PC-3 (cell line): ENCODE data around the gene FOLR1. TPM values are rescaled to one million over a fixed set of nuclear protein-coding genes. Genes with fewer than 3 reads are reported as not detected.
"Not testable (repeated sequence)": the region's sequence is repeated elsewhere in the genome, so short reads cannot be mapped to it uniquely, and the experiment has no call there.

Source experiments
- ATAC-seq: fragments of 200-7000 bp; cut with Tn5 transposase; 2 replicates; pipeline ENCODE4 v1.9.1; 2020; ENCODE audit warnings: mild to moderate bottlenecking, moderate library complexity
- BruUV-seq: library from RNA; stranded (reverse); fragments of 400-500 nt; replicated peaks from 2 replicates; lab custom pipeline; 2021; lab: Mats Ljungman, UMichigan
- CTCF ChIA-PET: fragments of 300-600 bp; sonication (Branson Sonifier 250); formaldehyde crosslinking; loops from one replicate; lab custom pipeline; 2022; ENCODE audit warnings: antibody characterized with exemption; lab: Charles Lee
- POLR2A ChIA-PET: fragments of 300-600 bp; sonication (Branson Sonifier 250); formaldehyde crosslinking; loops from one replicate; lab custom pipeline; 2022; ENCODE audit warnings: antibody characterized with exemption; ENCODE audit not compliant: unreplicated experiment; lab: Charles Lee
- DNase-seq: peaks from one replicate; pipeline ENCODE4 v3.0.0-alpha.2; 2015
- H2AFZ ChIP-seq: fragments of 300-600 bp; sonication (generic); 2 replicates; pipeline ENCODE4 v1.6.0; 2016; ENCODE audit warnings: antibody characterized with exemption, low read length
- H3F3A ChIP-seq: fragments of 300-600 bp; sonication (generic); one replicate; pipeline ENCODE4 v1.6.0; 2017; ENCODE audit warnings: antibody characterized with exemption, low read length, control low read depth, mild to moderate bottlenecking; ENCODE audit not compliant: unreplicated experiment
- H3K27ac ChIP-seq: fragments of 300-600 bp; sonication (generic); 2 replicates; pipeline ENCODE4 v1.5.1; 2016; ENCODE audit warnings: mild to moderate bottlenecking, low read length
- H3K27me3 ChIP-seq: fragments of 300-600 bp; sonication (generic); 2 replicates; pipeline ENCODE4 v1.6.1; 2016; ENCODE audit warnings: low read length, mixed read lengths
- H3K36me3 ChIP-seq: fragments of 300-600 bp; sonication (generic); 2 replicates; pipeline ENCODE4 v1.6.1; 2016; ENCODE audit warnings: low read depth, mixed run types, low read length, mixed read lengths
- H3K4me1 ChIP-seq: fragments of 300-600 bp; sonication (generic); 2 replicates; pipeline ENCODE4 v1.5.1; 2016; ENCODE audit warnings: low read length; ENCODE audit not compliant: insufficient read depth
- H3K4me2 ChIP-seq: fragments of 300-600 bp; sonication (generic); 2 replicates; pipeline ENCODE4 v1.6.0; 2016; ENCODE audit warnings: low read length
- H3K4me3 ChIP-seq: fragments of 300-600 bp; sonication (generic); 2 replicates; pipeline ENCODE4 v1.5.1; 2016; ENCODE audit warnings: mild to moderate bottlenecking, low read length, mixed read lengths
- H3K79me2 ChIP-seq: fragments of 300-600 bp; sonication (generic); 2 replicates; pipeline ENCODE4 v1.6.1; 2017; ENCODE audit warnings: low read length, mixed read lengths
- H3K9ac ChIP-seq: fragments of 300-600 bp; sonication (generic); 2 replicates; pipeline ENCODE4 v1.6.0; 2016; ENCODE audit warnings: mild to moderate bottlenecking, low read length
- H3K9me2 ChIP-seq: fragments of 300-600 bp; sonication (generic); replicated peaks from 2 replicates; pipeline ENCODE4 v1.6.1; 2016; ENCODE audit warnings: mixed run types, low read length, mixed read lengths
- H3K9me3 ChIP-seq: fragments of 300-600 bp; sonication (generic); 2 replicates; pipeline ENCODE4 v1.6.1; 2016; ENCODE audit warnings: low read length, mixed read lengths
- H4K20me1 ChIP-seq: fragments of 300-600 bp; sonication (generic); 2 replicates; pipeline ENCODE4 v1.6.1; 2016; ENCODE audit warnings: low read length, mixed read lengths
- CTCF ChIP-seq: fragments of 300-600 bp; sonication (generic); conservative IDR thresholded peaks from 2 replicates; pipeline ENCODE4 v1.5.1; 2017; ENCODE audit warnings: antibody characterized with exemption, low read depth, mild to moderate bottlenecking, low read length
- EZH2 ChIP-seq: fragments of 300-600 bp; sonication (generic); IDR thresholded peaks from one replicate; pipeline ENCODE4 v1.6.1; 2017; ENCODE audit warnings: antibody characterized with exemption, mild to moderate bottlenecking, low read length; ENCODE audit not compliant: unreplicated experiment
- EZH2phosphoT487 ChIP-seq: fragments of 300-600 bp; sonication (generic); IDR thresholded peaks from 2 replicates; pipeline ENCODE4 v1.6.1; 2018; ENCODE audit warnings: mild to moderate bottlenecking, antibody characterized with exemption, low read length, borderline replicate concordance
- intact Hi-C: fragments of 100-400 bp; cut with micrococcal nuclease; formaldehyde crosslinking; loops from 2 replicates; pipeline ENCODE4 v1.9.0; 2023
- total RNA-seq: library from RNA; depleted of rRNA; stranded (reverse); fragments of >200 nt; gene quantifications from 2 replicates; pipeline ENCODE4 v1.2.3, GENCODE V29; 2014

Gene FOLR1
- total RNA-seq, 1 experiment from 2014 or later: 0.36 TPM

- Histone ChIP-seq H3K4me2 (no peak overlapping the region), H3F3A (no peaks in the 10 kb centered on the region), H2AFZ (no peak overlapping the region), H3K4me1 (no peaks in the 10 kb centered on the region), H3K27ac (no peak overlapping the region), H3K36me3 (no peaks in the 10 kb centered on the region), H3K4me3 (no peak overlapping the region), H4K20me1 (no peaks in the 10 kb centered on the region), H3K79me2 (no peaks in the 10 kb centered on the region), H3K9ac (no peak overlapping the region), H3K27me3 (peaks cover 30% of the 10 kb centered on the region; the same call in 1 of the 2 replicates), H3K9me2 (no peaks in the 10 kb centered on the region), H3K9me3 (no peaks in the 10 kb centered on the region)
- TF ChIP-seq CTCF (no peak), EZH2 (no peak), EZH2phosphoT487 (no peak)
- ChIA-PET CTCF (no interaction called here), POLR2A (interaction anchor here (0.6 kb wide), 1 partner anchor 1007 kb away, joined by 3 read pairs; no protein-coding TSS in a partner anchor)
- ATAC-seq: no peak
- no peak for DNase-seq
- no TSS peak for BruUV-seq
- intact Hi-C loops: no loop called here
Measured at GRCh38 chr11:72160319-72160718, 31.6 kb upstream of the FOLR1 start.

GRCh38 chr11:72162891-72163492 is 28.9 kb upstream of the FOLR1 start:
- H3K4me2 ChIP-seq: no peak overlapping the region
- no peak overlapping the region for H2AFZ ChIP-seq
- no peaks in the 10 kb centered on the region for H3K4me1 ChIP-seq
- no peaks in the 10 kb centered on the region for H4K20me1 ChIP-seq
- intact Hi-C loops: no loop called here
- no peak overlapping the region for H3K4me3 ChIP-seq
- no peaks in the 10 kb centered on the region for H3K79me2 ChIP-seq
- H3K9me2 ChIP-seq: no peaks in the 10 kb centered on the region
- no peaks in the 10 kb centered on the region for H3K36me3 ChIP-seq
- peaks cover 36% of the 10 kb centered on the region; the same call in 1 of the 2 replicates for H3K27me3 ChIP-seq
- ChIA-PET CTCF (no interaction called here), POLR2A (no interaction called here)
- ATAC-seq: no peak
- no peak overlapping the region for H3K27ac ChIP-seq
- H3K9me3 ChIP-seq: no peaks in the 10 kb centered on the region
- H3K9ac ChIP-seq: no peak overlapping the region
- TF ChIP-seq EZH2phosphoT487 (no peak), CTCF (no peak), EZH2 (no peak)
- no TSS peak for BruUV-seq
- no peak for DNase-seq
- no peaks in the 10 kb centered on the region for H3F3A ChIP-seq

GRCh38 chr11:72164187-72164586 is 27.8 kb upstream of the FOLR1 start:
- peaks cover 26% of the 10 kb centered on the region; the same call in 1 of the 2 replicates for H3K27me3 ChIP-seq
- H2AFZ ChIP-seq, intact Hi-C loops, H3K36me3 ChIP-seq, H3K79me2 ChIP-seq, H3K4me3 ChIP-seq, H3K4me2 ChIP-seq, H3K9ac ChIP-seq, POLR2A ChIA-PET, H3K9me2 ChIP-seq, CTCF ChIA-PET, H3K27ac ChIP-seq, DNase-seq, H3F3A ChIP-seq, H4K20me1 ChIP-seq, BruUV-seq, ATAC-seq, H3K4me1 ChIP-seq, H3K9me3 ChIP-seq: not testable (repeated sequence)

- CTCF ChIA-PET, H3K4me2 ChIP-seq, H3K4me3 ChIP-seq, H2AFZ ChIP-seq, H3F3A ChIP-seq, H3K9ac ChIP-seq, intact Hi-C loops, H3K9me3 ChIP-seq, H4K20me1 ChIP-seq, H3K27ac ChIP-seq, ATAC-seq, DNase-seq, H3K4me1 ChIP-seq, H3K79me2 ChIP-seq, H3K36me3 ChIP-seq, BruUV-seq, H3K9me2 ChIP-seq, POLR2A ChIA-PET: not testable (repeated sequence)
- H3K27me3 ChIP-seq: peaks cover 13% of the 10 kb centered on the region; the same call in 1 of the 2 replicates
Measured at GRCh38 chr11:72169046-72169555, 22.8 kb upstream of the FOLR1 start.

- H4K20me1 ChIP-seq, H3K9me2 ChIP-seq, H3K36me3 ChIP-seq, ATAC-seq, H3K27ac ChIP-seq, H3K79me2 ChIP-seq, H3K4me1 ChIP-seq, intact Hi-C loops, DNase-seq, H3F3A ChIP-seq, POLR2A ChIA-PET, BruUV-seq, H3K9ac ChIP-seq, H2AFZ ChIP-seq, H3K9me3 ChIP-seq, H3K4me3 ChIP-seq, H3K4me2 ChIP-seq: not testable (repeated sequence)
- CTCF ChIA-PET: interaction anchor here (0.8 kb wide), 1 partner anchor 23 kb away, joined by 4 read pairs; no protein-coding TSS in a partner anchor
- H3K27me3 ChIP-seq: peaks cover 13% of the 10 kb centered on the region; the same call in 1 of the 2 replicates
Measured at GRCh38 chr11:72169754-72170153, 22.2 kb upstream of the FOLR1 start.
